Effector memory CD4-positive, alpha-beta T cell (primary cell): ENCODE data around the gene TAF9B.
"Not testable (repeated sequence)": the region's sequence is repeated elsewhere in the genome, so short reads cannot be mapped to it uniquely, and the experiment has no call there.

Source experiments
- DNase-seq, 3 donors: peaks; one replicate each; pipeline ENCODE4 v3.0.0-alpha.2; 2020
- H3K27ac ChIP-seq: 2 replicates; pipeline ENCODE4 v1.7.0; 2013; ENCODE audit warnings: mild to moderate bottlenecking, low read length, moderate library complexity; ENCODE audit not compliant: insufficient read depth, poor library complexity, severe bottlenecking
- H3K27me3 ChIP-seq: replicated peaks from 2 replicates; pipeline ENCODE4 v1.7.0; 2013; ENCODE audit warnings: mild to moderate bottlenecking, low read length; ENCODE audit not compliant: insufficient read depth, control insufficient read depth, poor library complexity, severe bottlenecking
- H3K36me3 ChIP-seq: 2 replicates; pipeline ENCODE4 v1.7.0; 2013; ENCODE audit warnings: mild to moderate bottlenecking, low read length, moderate library complexity; ENCODE audit not compliant: control insufficient read depth, insufficient read depth
- H3K4me1 ChIP-seq: 2 replicates; pipeline ENCODE4 v1.7.0; 2013; ENCODE audit warnings: low read length, mild to moderate bottlenecking; ENCODE audit not compliant: control insufficient read depth, insufficient read depth, poor library complexity, severe bottlenecking
- H3K4me3 ChIP-seq: 2 replicates; pipeline ENCODE4 v1.7.0; 2013; ENCODE audit warnings: low read length, low read depth, mild to moderate bottlenecking; ENCODE audit not compliant: insufficient read depth, poor library complexity, severe bottlenecking
- H3K9me3 ChIP-seq: 2 replicates; pipeline ENCODE4 v1.7.0; 2013; ENCODE audit warnings: mild to moderate bottlenecking, low read length, moderate library complexity; ENCODE audit not compliant: control insufficient read depth

The TAF9B gene

DNA sequence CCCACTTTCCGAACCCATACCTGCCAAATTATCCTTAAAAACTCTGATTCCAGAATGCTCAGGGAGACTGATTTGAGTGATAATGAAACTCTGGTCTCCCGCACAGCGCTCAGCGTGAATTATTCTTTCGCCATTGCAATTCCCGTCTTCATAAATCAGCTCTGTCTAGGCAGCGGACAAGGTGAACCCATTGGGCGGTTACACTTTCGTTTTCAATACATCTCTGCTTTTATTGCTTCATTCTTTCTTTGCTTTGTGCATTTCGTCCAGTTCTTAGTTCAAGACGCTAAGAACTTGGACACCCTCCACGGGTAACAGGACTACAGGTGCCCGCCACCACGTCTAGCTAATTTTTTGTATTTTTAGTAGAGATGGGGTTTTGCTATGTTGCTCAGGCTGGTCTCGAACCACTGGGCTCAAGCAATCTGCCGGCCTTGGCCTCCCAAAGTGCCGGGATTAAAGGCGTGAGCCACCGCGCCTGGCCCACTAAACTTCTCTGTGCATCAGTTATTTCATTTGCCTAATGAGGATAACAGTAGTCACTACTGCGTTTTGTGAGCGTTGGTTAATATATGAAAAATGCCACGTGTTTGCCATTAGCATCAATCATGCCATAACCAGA is 36.3 kb downstream of the TAF9B start:
- Histone ChIP-seq H3K9me3 (no peaks in the 10 kb centered on the region), H3K4me3 (no peak overlapping the region)

DNA sequence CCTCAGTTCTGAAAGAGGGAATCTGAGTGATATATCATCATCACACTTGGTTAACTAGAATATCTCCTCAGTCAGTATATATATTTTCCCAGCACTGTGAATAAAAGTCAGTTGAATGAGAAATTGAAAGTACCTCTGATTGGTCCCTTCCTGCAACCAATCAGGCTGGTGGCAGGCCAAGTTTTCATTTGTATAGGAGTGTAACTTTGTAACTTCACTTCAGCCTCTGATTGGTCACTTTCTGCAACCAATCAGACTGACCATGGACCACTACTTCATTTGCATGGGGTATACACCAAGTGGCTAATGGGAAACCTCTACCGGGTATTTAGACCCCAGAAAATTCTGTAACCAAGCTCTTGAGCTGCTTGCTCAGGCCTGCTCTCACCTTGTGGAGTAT is 37.4 kb downstream of the TAF9B start:
- no peak for DNase-seq
- Histone ChIP-seq H3K27me3 (no peaks in the 10 kb centered on the region), H3K9me3 (no peaks in the 10 kb centered on the region), H3K4me3 (no peak overlapping the region), H3K27ac (no peak overlapping the region), H3K36me3 (no peaks in the 10 kb centered on the region), H3K4me1 (peaks cover 7% of the 10 kb centered on the region)

More for the DNA sequence above, 36.3 kb downstream of the TAF9B start:
- DNase-seq = no peak
- H3K4me1 ChIP-seq = peaks cover 11% of the 10 kb centered on the region
- no peaks in the 10 kb centered on the region for H3K36me3 ChIP-seq
- H3K27ac ChIP-seq = peak overlapping the region; percentile 87
- H3K27me3 ChIP-seq = no peaks in the 10 kb centered on the region

DNA sequence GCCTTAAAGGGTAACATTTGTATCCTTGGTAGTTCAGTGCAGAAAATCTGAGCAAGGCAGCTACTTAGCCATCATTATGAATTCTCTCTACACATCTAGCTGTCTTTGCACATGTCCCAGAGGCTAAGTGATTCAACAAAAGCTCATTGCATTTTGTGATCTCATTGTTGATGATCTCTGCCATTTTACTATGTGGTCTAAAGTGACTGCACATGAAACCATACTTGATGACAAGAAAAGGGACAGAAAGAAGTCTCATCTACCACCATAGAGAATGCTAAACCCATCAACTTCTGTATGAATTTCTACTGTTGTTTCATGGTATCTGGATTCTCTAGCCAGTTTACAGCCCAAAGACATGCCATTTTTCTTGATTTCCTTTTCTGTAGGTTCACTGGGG is 41.3 kb downstream of the TAF9B start:
- Histone ChIP-seq H3K4me1 (no peaks in the 10 kb centered on the region), H3K36me3 (no peaks in the 10 kb centered on the region), H3K27ac (no peak overlapping the region), H3K4me3 (no peak overlapping the region), H3K9me3 (no peaks in the 10 kb centered on the region), H3K27me3 (no peaks in the 10 kb centered on the region)
- no peak for DNase-seq

DNA sequence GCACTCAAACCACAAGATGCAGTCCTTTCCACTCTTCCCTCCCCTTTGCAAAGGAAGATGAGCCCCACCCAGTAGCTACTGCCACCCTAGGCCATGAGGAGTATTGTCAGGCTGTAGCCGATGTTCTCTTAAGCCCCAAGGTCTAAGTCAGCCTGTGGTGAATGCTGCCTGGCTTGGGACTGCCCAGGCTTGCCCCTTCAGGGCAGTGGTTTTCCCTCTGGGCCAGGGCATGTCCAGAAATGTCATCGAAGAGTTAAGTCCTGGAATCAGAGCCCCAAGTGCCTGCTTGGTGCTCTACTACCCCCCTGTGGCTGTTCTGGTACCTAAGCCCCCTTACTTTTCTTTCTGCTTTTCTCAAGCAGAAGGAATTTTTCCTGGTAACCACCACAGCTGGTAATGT is 47.2 kb downstream of the TAF9B start:
- Histone ChIP-seq H3K4me3 (no peak overlapping the region), H3K27me3 (no peaks in the 10 kb centered on the region), H3K4me1 (no peaks in the 10 kb centered on the region), H3K27ac (no peak overlapping the region), H3K9me3 (no peaks in the 10 kb centered on the region), H3K36me3 (no peaks in the 10 kb centered on the region)
- no peak for DNase-seq

DNA sequence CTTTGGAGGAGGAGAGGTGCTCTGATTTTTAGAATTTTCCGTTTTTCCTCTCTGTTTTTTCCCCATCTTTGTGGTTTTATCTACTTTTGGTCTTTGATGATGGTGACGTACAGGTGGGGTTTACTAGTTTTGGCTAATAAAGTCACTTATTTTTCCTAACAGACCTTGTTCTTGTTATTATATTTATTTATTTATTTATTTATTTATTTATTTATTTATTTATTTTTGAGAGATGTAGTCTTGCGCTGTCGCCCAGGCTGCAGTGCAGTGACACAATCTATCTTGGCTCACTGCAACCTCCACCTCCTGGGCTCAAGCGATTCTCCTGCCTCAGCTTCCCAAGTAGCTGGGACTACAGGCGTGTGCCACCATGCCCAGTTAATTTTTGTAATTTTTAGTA is 58.0 kb downstream of the TAF9B start:
- not testable (repeated sequence) for H3K4me3 ChIP-seq, DNase-seq, H3K27me3 ChIP-seq, H3K9me3 ChIP-seq, H3K36me3 ChIP-seq, H3K27ac ChIP-seq, H3K4me1 ChIP-seq
